Measurements from ENCODE around the gene TMEM63A. TPM values are rescaled to one million over a fixed set of nuclear protein-coding genes. Genes with fewer than 3 reads are reported as not detected.
A peak's percentile ranks its signal among the peaks of the same experiment; 100 is the strongest.

Gene TMEM63A
- total and polyA plus RNA-seq, 10 of the 15 experiments (the other 5 are each of a cell fraction or from before 2014, with no cell fraction given): 1.3 to 33.5 (median 15.2) TPM

- peak; percentile 59 for TF ChIP-seq NFIC (IDR thresholded peaks at IDR 0.05; ENCODE audit: low read depth, low read length)
- TF ChIP-seq FOS (IDR thresholded peaks at IDR 0.05; ENCODE audit: borderline replicate concordance, extremely low read depth, insufficient read length): no peak
- peak in 1 of 2 experiments; percentile 71; a peak in 2 of 4 replicates for TF ChIP-seq ETV6 (conservative IDR thresholded peaks at IDR 0.05 in 1 of 2, IDR thresholded peaks at IDR 0.05 in 1 of 2; ENCODE audit: borderline replicate concordance in 1 of 2, low read depth in 1 of 2)
- TF ChIP-seq TARDBP (IDR thresholded peaks at IDR 0.05; ENCODE audit: borderline replicate concordance): no peak
- no peak for TF ChIP-seq HDAC2 (IDR thresholded peaks at IDR 0.05)
- TF ChIP-seq ESRRA (IDR thresholded peaks at IDR 0.05; ENCODE audit: low read length): no peak
- no peak for TF ChIP-seq EED (IDR thresholded peaks at IDR 0.05; ENCODE audit: low read depth)
- TF ChIP-seq SRF (IDR thresholded peaks at IDR 0.05; ENCODE audit: low read depth in 2 of 2, low read length in 2 of 2): no peak
- peak; percentile 39; the same call in 1 of the 2 replicates for TF ChIP-seq BMI1 (IDR thresholded peaks at IDR 0.05; ENCODE audit: borderline replicate concordance)
- peak; percentile 25; the same call in 1 of the 2 replicates for TF ChIP-seq MLLT1 (IDR thresholded peaks at IDR 0.05)
- peak; percentile 95 for TF ChIP-seq RUNX3 (IDR thresholded peaks at IDR 0.05; ENCODE audit: low read length)
- peak; percentile 92; the same call in 1 of the 2 replicates for TF ChIP-seq MAX (IDR thresholded peaks at IDR 0.05; ENCODE audit: low read depth, low read length)
- TF ChIP-seq RAD21 (IDR thresholded peaks at IDR 0.05; ENCODE audit: insufficient read depth, low read depth, low read length): no peak
- TF ChIP-seq WRNIP1 (IDR thresholded peaks at IDR 0.05; ENCODE audit: borderline replicate concordance, low read depth, low read length): no peak
- peak; percentile 60; the same call in 1 of the 2 replicates for TF ChIP-seq BACH1 (IDR thresholded peaks at IDR 0.05; ENCODE audit: borderline replicate concordance)
- TF ChIP-seq CBFB (IDR thresholded peaks at IDR 0.05; ENCODE audit: low read depth): no peak
- no peak for TF ChIP-seq ZNF274 (IDR thresholded peaks at IDR 0.05; ENCODE audit: insufficient read depth, insufficient read length)
- TF ChIP-seq CREB1 (IDR thresholded peaks at IDR 0.05; ENCODE audit: low read depth): peak; percentile 56; the same call in 1 of the 2 replicates
- TF ChIP-seq NBN (IDR thresholded peaks at IDR 0.05): peak; percentile 73; the same call in 1 of the 2 replicates
- TF ChIP-seq ZNF384 (IDR thresholded peaks at IDR 0.05; ENCODE audit: borderline replicate concordance, low read depth, low read length): no peak
- peak; percentile 83 for TF ChIP-seq ATF7 (IDR thresholded peaks at IDR 0.05; ENCODE audit: low read depth)
- no peak for TF ChIP-seq SREBF1 (IDR thresholded peaks at IDR 0.05; ENCODE audit: low read length)
- no peak for TF ChIP-seq CHD1 (IDR thresholded peaks at IDR 0.05; ENCODE audit: low read depth, low read length)
- TF ChIP-seq SMARCA5 (IDR thresholded peaks at IDR 0.05): no peak
- no peak for TF ChIP-seq NRF1 (conservative IDR thresholded peaks at IDR 0.05; ENCODE audit: low read depth, low read length)
- no peak for TF ChIP-seq PBX3 (IDR thresholded peaks at IDR 0.05; ENCODE audit: insufficient replicate concordance, low read depth, low read length)
- no peak for TF ChIP-seq ZZZ3 (IDR thresholded peaks at IDR 0.05; ENCODE audit: control insufficient read depth, insufficient read length, low read depth)
- no peak for TF ChIP-seq MEF2A (IDR thresholded peaks at IDR 0.05; ENCODE audit: insufficient read depth, low read depth, low read length)
- 0 out of 2 replicates have a peak, but pooled peaks have one; percentile 42 for TF ChIP-seq CBX5 (IDR thresholded peaks at IDR 0.05; ENCODE audit: low read depth)
- no peak for TF ChIP-seq MYB (IDR thresholded peaks at IDR 0.05; ENCODE audit: borderline replicate concordance, low read depth, low read length)
- no peak for TF ChIP-seq YBX1 (IDR thresholded peaks at IDR 0.05)
Measured at GRCh38 chr1:225851805-225852204, 30.4 kb downstream of the TMEM63A start (continued).
